GM21390 (cell line): ENCODE data around the gene JMJD7.

ENCODE experiments used
- ATAC-seq: cut with Tn5 transposase; IDR thresholded peaks from one replicate; pipeline ENCODE4 v1.9.1; 2021; ENCODE audit not compliant: unreplicated experiment

The JMJD7 gene

DNA sequence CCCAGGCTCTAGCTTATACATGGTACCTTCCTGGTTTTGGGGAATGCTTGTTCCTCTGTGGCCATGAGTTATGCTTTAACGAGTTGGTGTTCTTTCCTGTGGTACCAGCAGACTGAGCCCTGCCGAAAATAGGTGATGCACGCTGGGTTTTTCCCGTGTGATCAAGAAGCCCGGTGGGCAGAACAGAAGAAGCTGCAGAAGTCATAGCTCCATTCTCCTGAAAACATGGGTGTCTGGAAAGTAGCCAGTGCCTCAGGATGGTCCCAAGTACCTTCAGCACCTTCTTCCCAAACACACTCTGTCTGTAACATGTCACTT lies 28.4 kb upstream of the JMJD7 start:
- ATAC-seq = no peak

- ATAC-seq = no peak
Observed at GRCh38 chr15:41801185-41801584, 26.7 kb upstream of the JMJD7 start.

DNA sequence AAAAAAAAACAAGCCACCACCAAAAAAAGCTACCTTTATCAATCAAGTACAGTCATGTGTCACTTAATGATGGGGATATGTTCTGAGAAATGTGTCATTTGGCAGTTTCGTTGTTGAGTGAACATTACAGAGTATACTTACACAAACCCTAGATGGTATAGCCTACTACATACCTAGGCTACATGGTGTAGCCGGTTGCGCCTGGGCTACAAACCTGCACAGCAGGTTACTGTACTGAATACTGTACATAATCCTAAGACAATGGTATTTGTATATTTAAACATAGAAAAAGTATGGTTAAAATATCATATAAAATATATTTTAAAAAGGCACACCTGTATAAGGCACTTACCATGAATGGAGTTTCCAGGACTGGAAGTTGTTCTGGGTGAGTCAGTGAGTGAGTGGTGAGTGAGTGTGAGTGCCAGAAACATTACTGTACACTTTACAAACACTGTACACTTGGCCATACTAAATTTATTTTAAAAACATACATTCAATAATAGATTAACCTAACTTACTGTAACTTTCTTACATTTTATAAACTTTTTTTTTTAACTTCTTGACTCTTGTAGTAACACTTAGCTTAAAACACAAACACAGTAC lies 25.9 kb upstream of the JMJD7 start:
- no peak for ATAC-seq

DNA sequence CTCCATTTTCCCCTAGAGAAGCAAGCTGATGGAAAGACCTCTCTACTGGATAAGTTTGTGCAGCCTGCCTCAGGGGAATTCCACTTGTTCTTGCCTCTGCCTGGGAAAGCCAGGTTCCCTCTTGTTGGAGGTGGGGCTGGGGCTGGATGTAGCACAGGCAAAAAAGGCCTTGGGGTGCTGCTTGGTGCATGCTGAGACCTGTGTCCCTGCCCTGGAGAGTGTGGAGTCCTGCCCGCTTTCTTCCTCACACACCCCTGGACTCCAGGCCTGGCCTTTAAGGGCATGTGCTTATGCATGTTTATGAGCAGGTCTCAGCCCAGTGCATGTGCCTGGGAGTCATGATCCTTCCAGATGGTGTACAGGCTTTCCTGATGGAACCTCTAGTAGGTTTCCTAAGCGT lies 23.5 kb upstream of the JMJD7 start:
- ATAC-seq = no peak

GRCh38 chr15:41804916-41805666 lies 22.8 kb upstream of the JMJD7 start:
- no peak for ATAC-seq

GRCh38 chr15:41805711-41806110 lies 22.2 kb upstream of the JMJD7 start:
- ATAC-seq = no peak

GRCh38 chr15:41806291-41807181 lies 21.4 kb upstream of the JMJD7 start:
- no peak for ATAC-seq

DNA sequence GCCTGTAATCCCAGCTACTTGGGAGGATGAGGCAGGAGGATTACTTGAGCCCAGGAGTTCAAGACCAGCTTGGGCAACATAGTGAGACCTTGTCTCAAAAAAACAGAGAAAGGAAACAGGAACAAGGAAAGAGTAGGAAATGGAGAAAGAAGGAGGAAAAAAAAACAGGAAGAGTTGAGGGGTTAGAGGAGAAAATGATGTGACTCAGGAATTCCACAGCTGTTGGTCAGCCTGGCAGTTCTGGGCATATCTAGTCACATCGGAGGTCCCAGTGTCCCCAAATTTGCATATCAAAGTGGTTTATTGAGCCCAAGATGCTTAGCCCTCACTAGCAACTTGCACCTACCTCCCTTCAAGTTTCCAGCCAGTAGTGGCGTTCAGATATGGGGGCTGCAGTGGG lies 18.8 kb upstream of the JMJD7 start:
- ATAC-seq = no peak

DNA sequence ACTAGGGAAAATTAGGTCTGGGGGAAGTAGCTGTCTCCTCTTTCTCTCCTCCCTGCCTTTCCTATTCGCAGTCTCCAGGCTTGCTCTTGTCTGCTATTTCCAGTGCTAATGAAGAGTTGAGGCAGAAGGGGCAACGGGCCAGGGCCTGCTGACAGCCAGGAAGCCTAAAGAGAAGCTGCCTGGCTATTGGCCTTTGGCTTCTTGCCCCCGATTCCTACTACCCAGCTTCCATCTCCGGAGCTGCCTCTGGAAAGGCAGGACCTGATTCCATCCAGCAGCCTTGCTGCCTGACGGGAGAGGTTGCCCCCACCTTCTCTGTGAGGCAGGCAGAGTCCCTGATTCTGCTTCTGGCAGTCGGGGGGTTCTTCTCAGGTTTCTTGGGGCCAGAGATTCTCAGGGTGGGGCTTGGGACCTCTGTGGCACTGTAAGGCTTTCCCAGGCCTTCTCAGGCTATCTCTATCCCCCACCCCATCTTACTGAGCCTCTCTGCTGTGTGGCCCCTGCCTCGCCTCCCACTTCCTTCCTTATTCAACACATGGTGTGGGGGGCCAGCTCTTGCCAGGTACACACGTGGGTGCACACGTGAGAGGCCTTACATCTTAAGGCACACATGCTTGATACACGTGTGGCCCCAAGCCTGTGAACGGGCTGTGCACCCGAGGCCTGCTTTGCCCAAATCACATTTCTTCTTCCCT lies 18.2 kb upstream of the JMJD7 start:
- ATAC-seq = no peak

DNA sequence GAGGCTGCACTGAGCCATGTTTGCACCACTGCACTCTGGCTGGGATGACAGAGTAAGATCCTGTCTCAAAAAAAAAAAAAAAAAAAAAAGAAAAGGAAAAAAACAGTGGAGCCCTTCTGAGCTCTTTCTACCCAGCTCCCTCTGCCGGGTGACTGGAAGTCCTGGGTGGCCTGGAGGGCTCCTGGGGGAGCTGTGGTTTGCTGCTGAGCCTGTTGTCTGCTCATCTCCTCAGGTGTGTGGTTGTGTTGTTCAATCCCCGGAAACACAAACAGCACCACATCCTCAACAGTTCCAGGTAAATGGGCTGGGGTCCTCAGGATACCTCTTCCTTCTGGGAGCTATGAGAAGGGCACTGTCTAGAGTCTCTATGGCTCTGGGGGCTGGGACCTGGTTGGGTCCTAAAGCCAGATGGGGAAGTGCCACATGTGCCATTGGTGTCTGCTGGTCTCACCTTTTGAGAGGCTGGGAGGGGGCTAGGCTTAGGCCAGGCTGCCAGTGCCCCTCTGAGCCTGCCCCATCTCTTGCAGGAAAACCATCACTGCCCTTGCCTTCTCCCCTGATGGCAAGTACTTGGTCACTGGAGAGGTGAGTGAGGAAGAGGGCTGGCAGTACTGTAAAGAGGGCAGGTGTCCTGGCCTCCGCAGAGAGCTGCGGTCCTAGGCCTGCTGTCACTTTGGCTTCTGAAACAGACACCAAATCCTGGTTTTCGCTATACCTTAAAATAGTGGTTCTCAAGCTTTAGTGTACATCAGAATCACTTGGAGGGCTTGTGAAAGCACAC lies 17.1 kb upstream of the JMJD7 start:
- ATAC-seq = no peak

DNA sequence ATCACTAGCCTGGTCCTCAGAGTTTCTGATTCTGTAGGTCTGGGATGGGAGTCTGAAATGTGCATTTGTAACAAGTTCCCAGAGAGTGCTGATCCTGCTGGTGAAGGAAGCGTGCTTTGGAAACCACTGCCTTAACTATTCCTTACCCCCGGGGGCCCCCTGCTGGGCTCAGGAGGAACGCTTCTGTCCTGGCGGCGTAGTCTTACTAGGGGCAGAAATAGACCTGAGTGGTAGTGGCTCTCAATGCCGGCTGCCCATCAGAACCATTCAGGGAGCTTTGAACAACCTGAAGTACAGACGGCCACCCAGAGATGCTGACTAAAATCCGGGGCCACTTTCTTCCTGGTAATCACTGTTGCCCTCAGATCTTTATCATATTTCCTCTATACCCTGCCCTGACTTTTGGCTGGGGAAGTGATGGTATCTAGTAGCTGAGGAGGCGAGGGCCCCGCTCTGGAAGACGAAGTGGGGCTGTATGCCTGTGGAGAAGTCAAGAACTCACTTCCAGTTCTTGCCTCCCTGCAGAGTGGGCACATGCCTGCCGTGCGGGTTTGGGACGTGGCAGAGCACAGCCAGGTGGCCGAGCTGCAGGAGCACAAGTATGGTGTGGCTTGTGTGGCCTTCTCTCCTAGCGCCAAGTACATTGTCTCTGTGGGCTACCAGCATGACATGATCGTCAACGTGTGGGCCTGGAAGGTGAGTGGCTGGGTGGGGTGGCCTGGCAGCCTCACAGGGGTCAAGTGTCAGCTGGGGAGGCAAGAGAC lies 16.3 kb upstream of the JMJD7 start:
- no peak for ATAC-seq

GRCh38 chr15:41812820-41813375 lies 15.0 kb upstream of the JMJD7 start:
- no peak for ATAC-seq

GRCh38 chr15:41813426-41813825 lies 14.5 kb upstream of the JMJD7 start:
- ATAC-seq = no peak

GRCh38 chr15:41814534-41814933 lies 13.4 kb upstream of the JMJD7 start:
- ATAC-seq = no peak

DNA sequence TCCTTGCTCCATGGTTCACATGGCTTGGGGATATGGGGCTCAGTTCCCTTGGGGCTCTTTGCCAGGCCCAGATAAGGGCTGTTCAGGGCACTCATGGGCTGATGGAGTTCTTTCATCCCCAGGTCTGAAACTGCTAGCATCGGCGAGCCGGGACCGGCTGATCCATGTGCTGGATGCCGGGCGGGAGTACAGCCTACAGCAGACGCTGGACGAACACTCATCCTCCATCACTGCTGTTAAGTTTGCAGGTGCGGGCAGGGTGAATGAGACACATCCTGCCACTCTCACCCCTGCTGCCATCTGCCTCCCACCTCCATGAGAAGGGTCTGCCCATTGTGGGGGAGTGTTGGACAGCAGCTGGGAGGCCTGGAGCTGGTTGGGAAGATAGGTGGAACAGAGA lies 11.1 kb upstream of the JMJD7 start:
- ATAC-seq = no peak

DNA sequence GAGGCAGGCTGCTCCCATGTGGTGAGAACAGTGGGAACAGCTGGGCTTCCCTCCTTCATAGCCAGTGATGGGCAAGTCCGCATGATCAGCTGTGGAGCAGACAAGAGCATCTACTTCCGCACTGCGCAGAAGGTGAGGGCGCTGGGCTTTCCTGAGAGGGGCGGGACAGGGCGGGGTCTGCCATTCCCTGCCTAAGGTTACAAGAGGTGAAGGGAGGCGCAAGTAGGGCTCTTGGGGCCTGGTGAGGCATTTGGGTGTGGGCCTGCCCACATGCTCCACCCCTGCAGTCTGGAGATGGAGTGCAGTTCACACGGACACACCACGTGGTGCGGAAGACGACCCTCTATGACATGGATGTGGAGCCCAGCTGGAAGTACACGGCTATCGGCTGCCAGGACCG lies 10.6 kb upstream of the JMJD7 start:
- ATAC-seq = no peak

- no peak for ATAC-seq
Observed at GRCh38 chr15:41817781-41818180, 10.1 kb upstream of the JMJD7 start.

GRCh38 chr15:41819455-41820050 lies 8.3 kb upstream of the JMJD7 start:
- no peak for ATAC-seq

DNA sequence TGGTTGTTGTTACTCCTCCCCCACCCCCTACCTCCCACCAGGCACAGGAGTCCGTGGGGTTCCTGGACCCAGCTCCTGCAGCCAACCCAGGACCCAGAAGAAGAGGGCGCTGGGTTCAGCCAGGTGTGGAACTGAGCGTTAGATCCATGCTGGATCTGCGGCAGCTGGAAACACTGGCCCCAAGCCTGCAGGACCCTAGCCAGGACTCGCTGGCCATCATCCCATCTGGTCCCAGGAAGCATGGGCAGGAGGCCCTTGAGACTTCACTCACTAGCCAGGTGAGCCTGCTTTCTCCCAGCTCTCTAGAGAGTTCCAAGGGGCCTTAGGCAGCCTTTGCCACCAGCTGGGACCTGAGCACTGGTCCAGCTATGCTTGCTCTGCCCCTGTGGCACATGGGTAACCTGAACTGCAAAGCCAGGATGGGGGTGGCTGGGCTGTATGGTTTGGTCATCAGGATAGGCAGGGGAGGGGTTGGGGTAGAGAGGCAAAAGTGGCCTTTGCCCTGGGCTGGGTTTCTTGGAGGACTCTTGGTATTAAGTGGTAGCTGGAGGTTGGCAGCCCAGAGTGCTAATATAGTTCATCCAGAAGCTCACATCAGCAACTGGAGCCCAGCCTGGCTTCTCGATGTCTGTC lies 7.0 kb upstream of the JMJD7 start:
- ATAC-seq = no peak
